IMR-90 (cell line): ENCODE data around the gene SEC22A. TPM values are rescaled to one million over a fixed set of nuclear protein-coding genes. Genes with fewer than 3 reads are reported as not detected.

Source experiments
- ATAC-seq: fragments of 200-7000 bp; cut with Tn5 transposase; 2 replicates; pipeline ENCODE4 v1.9.1; 2020; ENCODE audit warnings: low read depth, mild to moderate bottlenecking, moderate library complexity
- BruUV-seq: library from RNA; stranded (reverse); fragments of 400-500 nt; replicated peaks from 2 replicates; lab custom pipeline; 2021; lab: Mats Ljungman, UMichigan
- CTCF ChIA-PET: fragments of 300-600 bp; formaldehyde crosslinking; extraction: SDS; loops from one replicate; lab custom pipeline; 2021; ENCODE audit warnings: antibody characterized with exemption; lab: Yijun Ruan, JAX
- POLR2A ChIA-PET: fragments of 300-600 bp; sonication (Branson Sonifier 250); formaldehyde crosslinking; loops from one replicate; lab custom pipeline; 2022; ENCODE audit warnings: antibody characterized with exemption; ENCODE audit not compliant: unreplicated experiment; lab: Charles Lee
- DNase-seq: peaks from one replicate; pipeline ENCODE4 v3.0.0; 2013
- H2AFZ ChIP-seq: replicated peaks from 2 replicates; pipeline ENCODE3; 2013; ENCODE audit warnings: low read length, mild to moderate bottlenecking; ENCODE audit not compliant: poor library complexity
- H2AK5ac ChIP-seq: 2 replicates; pipeline ENCODE4 v1.6.1; 2013; ENCODE audit warnings: low read depth, low read length, inconsistent platforms
- H2AK9ac ChIP-seq: replicated peaks from 2 replicates; pipeline ENCODE3; 2013; ENCODE audit warnings: mild to moderate bottlenecking, low read depth, low read length, moderate library complexity; ENCODE audit not compliant: poor library complexity
- H2BK120ac ChIP-seq: 2 replicates; pipeline ENCODE4 v1.6.1; 2013; ENCODE audit warnings: low read depth, low read length, inconsistent platforms
- H2BK15ac ChIP-seq: 3 replicates; pipeline ENCODE4 v1.6.1; 2013; ENCODE audit warnings: low read depth, low read length, inconsistent platforms
- H2BK20ac ChIP-seq: 2 replicates; pipeline ENCODE4 v1.6.1; 2013; ENCODE audit warnings: low read depth, mild to moderate bottlenecking, inconsistent platforms, low read length, moderate library complexity
- H2BK5ac ChIP-seq: 2 replicates; pipeline ENCODE4 v1.6.1; 2013; ENCODE audit warnings: mild to moderate bottlenecking, low read depth, low read length, inconsistent platforms; ENCODE audit not compliant: poor library complexity, severe bottlenecking
- H3K14ac ChIP-seq: replicated peaks from 2 replicates; pipeline ENCODE4 v1.6.1; 2013; ENCODE audit warnings: low read depth, low read length, inconsistent platforms
- H3K18ac ChIP-seq: 2 replicates; pipeline ENCODE4 v1.6.1; 2013; ENCODE audit warnings: low read depth, low read length, control low read depth
- H3K23ac ChIP-seq: 2 replicates; pipeline ENCODE4 v1.6.1; 2013; ENCODE audit warnings: low read depth, low read length, inconsistent platforms
- H3K27ac ChIP-seq: 2 replicates; pipeline ENCODE4 v1.5.1; 2013; ENCODE audit warnings: mild to moderate bottlenecking, control low read depth, low read length; ENCODE audit not compliant: insufficient read depth
- H3K27me3 ChIP-seq: 2 replicates; pipeline ENCODE4 v1.6.1; 2013; ENCODE audit warnings: low read length; ENCODE audit not compliant: control insufficient read depth, insufficient read depth
- H3K36me3 ChIP-seq: 2 replicates; pipeline ENCODE4 v1.6.1; 2013; ENCODE audit warnings: low read length, mixed read lengths; ENCODE audit not compliant: control insufficient read depth, insufficient read depth
- H3K4ac ChIP-seq: 2 replicates; pipeline ENCODE4 v1.6.1; 2013; ENCODE audit warnings: low read depth, low read length, inconsistent platforms
- H3K4me1 ChIP-seq: 2 replicates; pipeline ENCODE4 v1.6.1; 2013; ENCODE audit warnings: low read length, mixed read lengths; ENCODE audit not compliant: control insufficient read depth, insufficient read depth
- H3K4me2 ChIP-seq: 2 replicates; pipeline ENCODE4 v1.6.1; 2013; ENCODE audit warnings: low read depth, mild to moderate bottlenecking, control low read depth, low read length, moderate library complexity
- H3K4me3 ChIP-seq: 2 replicates; pipeline ENCODE4 v1.5.1; 2013; ENCODE audit warnings: low read depth, mild to moderate bottlenecking, control low read depth, low read length, moderate library complexity; ENCODE audit not compliant: insufficient read depth
- H3K56ac ChIP-seq: 2 replicates; pipeline ENCODE4 v1.6.1; 2013; ENCODE audit warnings: low read length, inconsistent platforms; ENCODE audit not compliant: insufficient read depth; ENCODE audit errors: extremely low read depth
- H3K79me1 ChIP-seq, 2 experiments: 2 replicates each; pipeline ENCODE4 v1.6.1; 2013; ENCODE audit warnings: low read length in 2 of 2, inconsistent platforms in 1 of 2, low read depth in 1 of 2
- H3K9ac ChIP-seq: 2 replicates; pipeline ENCODE4 v1.6.1; 2013; ENCODE audit warnings: low read depth, low read length, control low read depth
- H3K9me1 ChIP-seq: 2 replicates; pipeline ENCODE4 v1.6.1; 2013; ENCODE audit warnings: low read length, inconsistent platforms; ENCODE audit not compliant: insufficient read depth
- H3K9me3 ChIP-seq: 2 replicates; pipeline ENCODE4 v1.6.1; 2013; ENCODE audit warnings: low read length; ENCODE audit not compliant: control insufficient read depth, insufficient read depth
- H4K20me1 ChIP-seq: 2 replicates; pipeline ENCODE4 v1.6.1; 2013; ENCODE audit warnings: low read length, inconsistent platforms; ENCODE audit not compliant: insufficient read depth
- H4K5ac ChIP-seq: 2 replicates; pipeline ENCODE4 v1.6.1; 2013; ENCODE audit warnings: mild to moderate bottlenecking, low read depth, low read length, control low read depth
- H4K8ac ChIP-seq, 2 experiments: 2 replicates each; pipeline ENCODE4 v1.6.1; 2013; ENCODE audit warnings: low read depth in 2 of 2, low read length in 2 of 2, control low read depth in 1 of 2, inconsistent platforms in 1 of 2
- H4K91ac ChIP-seq: 2 replicates; pipeline ENCODE4 v1.6.1; 2013; ENCODE audit warnings: low read depth, low read length, inconsistent platforms; ENCODE audit not compliant: insufficient read depth
- BHLHE40 ChIP-seq: fragments of 150-350 bp; IDR thresholded peaks from 2 replicates; pipeline ENCODE4 v1.6.1; 2016; ENCODE audit warnings: mild to moderate bottlenecking, low read depth, low read length
- CEBPB ChIP-seq: IDR thresholded peaks from 2 replicates; pipeline ENCODE4 v1.6.1; 2012; ENCODE audit warnings: low read depth, low read length, improper control_type of control experiment
- CHD1 ChIP-seq: IDR thresholded peaks from 2 replicates; pipeline ENCODE4 v1.6.1; 2012; ENCODE audit warnings: low read depth, low read length, improper control_type of control experiment
- CTCF ChIP-seq: conservative IDR thresholded peaks from 2 replicates; pipeline ENCODE4 v1.5.1; 2012; ENCODE audit warnings: mild to moderate bottlenecking, low read depth, low read length, improper control_type of control experiment
- MAZ ChIP-seq: IDR thresholded peaks from 2 replicates; pipeline ENCODE4 v1.6.1; 2012; ENCODE audit warnings: low read depth, mild to moderate bottlenecking, low read length, improper control_type of control experiment, moderate library complexity, borderline replicate concordance
- MXI1 ChIP-seq: IDR thresholded peaks from 2 replicates; pipeline ENCODE4 v1.6.1; 2012; ENCODE audit warnings: low read depth, mild to moderate bottlenecking, low read length, moderate library complexity, borderline replicate concordance
- RCOR1 ChIP-seq: IDR thresholded peaks from 2 replicates; pipeline ENCODE4 v1.6.1; 2012; ENCODE audit warnings: mild to moderate bottlenecking, low read length, improper control_type of control experiment; ENCODE audit not compliant: insufficient replicate concordance
- RFX5 ChIP-seq: IDR thresholded peaks from 2 replicates; pipeline ENCODE4 v1.8.0; 2012; ENCODE audit warnings: low read depth, mild to moderate bottlenecking, low read length, moderate library complexity
- SMC3 ChIP-seq: fragments of 150-350 bp; IDR thresholded peaks from 2 replicates; pipeline ENCODE4 v1.6.1; 2016; ENCODE audit warnings: low read depth, mild to moderate bottlenecking, antibody characterized with exemption, low read length, moderate library complexity
- USF2 ChIP-seq: fragments of 150-350 bp; IDR thresholded peaks from 2 replicates; pipeline ENCODE4 v1.6.1; 2017; ENCODE audit warnings: mild to moderate bottlenecking, antibody characterized with exemption, low read length, low read depth
- WGBS, 2 experiments: methylation state at CpG; one replicate each; pipeline versions ENCODE4 v1.1.5 to v1.1.7; 2013; ENCODE audit warnings: missing lambda C conversion rate in 2 of 2; ENCODE audit not compliant: insufficient read length in 1 of 2; ENCODE audit errors: extremely low coverage in 2 of 2; 5-methylcytosine and 5-hydroxymethylcytosine counted together
- dilution Hi-C: fragments of 300-500 bp; cut with HindIII; formaldehyde crosslinking; loops from one replicate; pipeline ENCODE4 v1.14.3; 2018; ENCODE audit warnings: low sequenced_read_pairs; ENCODE audit not compliant: unreplicated experiment
- in situ Hi-C: fragments of 300-500 bp; cut with MboI; formaldehyde crosslinking; loops from 3 replicates; pipeline ENCODE4 v1.14.3; 2019; ENCODE audit warnings: low sequenced_read_pairs, inconsistent platforms, mixed read lengths
- intact Hi-C: fragments of 100-400 bp; cut with micrococcal nuclease; formaldehyde crosslinking; loops from 2 replicates; pipeline ENCODE4 v1.10.0; 2022
- polyA plus RNA-seq, 3 experiments: library from polyadenylated mRNA; depleted of rRNA; stranded (reverse); fragments of >200 nt; gene quantifications; 2 replicates each; pipeline ENCODE4 v1.2.3, GENCODE V29; 2012; ENCODE audit warnings: low replicate concordance in 1 of 3
- total RNA-seq: library from RNA; depleted of rRNA; stranded (reverse); fragments of >200 nt; gene quantifications from 2 replicates; pipeline ENCODE4 v1.2.3, GENCODE V29; 2012
- TF ChIP-seq, protein P1 (sequence below): fragments of 150-350 bp; IDR thresholded peaks from 2 replicates; pipeline ENCODE4 v1.6.1; 2016; ENCODE audit warnings: low read depth, mild to moderate bottlenecking, low read length, moderate library complexity, borderline replicate concordance

SEC22A gene
- total and polyA plus RNA-seq, 2 of the 4 experiments (the other 2 are of a cell fraction): 17.5 to 36.0 TPM

GRCh38 chr3:123262226-123262625 is 60.5 kb downstream of the SEC22A start:
- DNase-seq (no peak), ATAC-seq (no peak)
- Histone ChIP-seq H2BK5ac (no peak overlapping the region), H4K91ac (no peak overlapping the region), H3K9me1 (no peaks in the 10 kb centered on the region), H3K18ac (no peak overlapping the region), H3K9ac (no peak overlapping the region), H3K4me3 (no peak overlapping the region), H4K20me1 (no peaks in the 10 kb centered on the region; the same call in 1 of the 2 replicates), H3K4me2 (no peak overlapping the region), H2BK20ac (no peak overlapping the region), H3K56ac (no peak overlapping the region), H3K14ac (no peak overlapping the region), H3K36me3 (peaks cover 1% of the 10 kb centered on the region; the same call in 1 of the 2 replicates), H2BK120ac (no peak overlapping the region), H4K8ac (no peak overlapping the region), H3K23ac (no peak overlapping the region), H3K27me3 (no peaks in the 10 kb centered on the region), H2AK5ac (no peak overlapping the region), H3K4me1 (no peaks in the 10 kb centered on the region), H3K4ac (no peak overlapping the region), H2AK9ac (no peak overlapping the region), H2AFZ (no peak overlapping the region), H3K27ac (no peak overlapping the region), H2BK15ac (no peak overlapping the region), H4K5ac (no peak overlapping the region), H3K79me1 (no peaks in the 10 kb centered on the region), H3K9me3 (no peaks in the 10 kb centered on the region)
- CTCF ChIA-PET: no interaction called here
- WGBS, 2 experiments: no CpG with 5 or more reads among the region's 2 CpGs
- intact Hi-C loops (no loop called here), in situ Hi-C loops (no loop called here), dilution Hi-C loops (no loop called here)
- no peak for TF ChIP-seq MXI1
- no peak for TF ChIP-seq RFX5
- TF ChIP-seq RCOR1: no peak
- TF ChIP-seq, protein P1, sequence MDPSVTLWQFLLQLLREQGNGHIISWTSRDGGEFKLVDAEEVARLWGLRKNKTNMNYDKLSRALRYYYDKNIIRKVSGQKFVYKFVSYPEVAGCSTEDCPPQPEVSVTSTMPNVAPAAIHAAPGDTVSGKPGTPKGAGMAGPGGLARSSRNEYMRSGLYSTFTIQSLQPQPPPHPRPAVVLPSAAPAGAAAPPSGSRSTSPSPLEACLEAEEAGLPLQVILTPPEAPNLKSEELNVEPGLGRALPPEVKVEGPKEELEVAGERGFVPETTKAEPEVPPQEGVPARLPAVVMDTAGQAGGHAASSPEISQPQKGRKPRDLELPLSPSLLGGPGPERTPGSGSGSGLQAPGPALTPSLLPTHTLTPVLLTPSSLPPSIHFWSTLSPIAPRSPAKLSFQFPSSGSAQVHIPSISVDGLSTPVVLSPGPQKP: no peak
- TF ChIP-seq MAZ: no peak
- no peak for TF ChIP-seq CTCF
- no peak for TF ChIP-seq BHLHE40
- TF ChIP-seq CHD1: no peak
- no peak for TF ChIP-seq USF2
- TF ChIP-seq SMC3: no peak
- TF ChIP-seq CEBPB: no peak
- no TSS peak for BruUV-seq
- POLR2A ChIA-PET: no interaction called here
